C4-2B (cell line): ENCODE results near the gene DRD1.

Experiments used
- H3K27ac ChIP-seq: fragments of 450-650 bp; 2 replicates; pipeline ENCODE4 v1.5.1; 2017
- ZFX ChIP-seq: fragments of 450-650 bp; IDR thresholded peaks from 2 replicates; pipeline ENCODE4 v1.6.1; 2017
- TF ChIP-seq, protein P1 (sequence below): fragments of 450-650 bp; conservative IDR thresholded peaks from 2 replicates; pipeline ENCODE4 v1.5.1; 2017; ENCODE audit warnings: mild to moderate bottlenecking

DRD1 gene

DNA sequence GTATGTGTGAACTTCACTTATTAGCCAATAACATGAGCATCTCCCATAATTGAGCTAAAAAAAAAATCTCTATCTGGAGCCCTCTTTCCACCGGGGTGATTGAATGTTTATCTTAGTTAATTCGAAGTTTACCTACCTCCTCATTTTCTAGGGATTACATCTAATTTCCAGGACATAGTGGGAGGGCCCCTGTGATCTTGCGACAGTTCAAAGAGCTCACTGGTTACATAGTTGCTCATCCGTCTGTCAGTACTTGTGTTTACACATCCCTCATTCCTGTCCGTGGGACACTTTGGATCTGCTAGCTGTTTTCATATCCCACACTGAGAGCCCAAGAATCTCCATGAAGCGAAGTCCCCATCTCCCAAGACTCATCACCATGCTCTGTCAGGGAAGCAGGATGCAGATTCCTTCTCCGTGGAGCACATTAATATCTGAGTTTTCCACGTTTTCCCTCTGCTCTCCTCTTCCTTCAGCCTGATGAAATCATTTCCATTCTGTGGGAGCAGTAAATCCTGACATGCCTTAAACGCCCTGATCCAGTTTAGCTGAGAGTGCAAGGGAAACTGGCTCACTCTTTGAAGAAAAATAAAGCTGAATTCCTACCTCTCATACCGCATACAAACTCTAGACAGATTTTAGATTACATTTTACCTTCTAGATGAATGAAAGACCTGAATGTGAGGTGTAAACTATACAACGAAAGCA, 24.2 kb upstream of the DRD1 start:
- no peak overlapping the region for H3K27ac ChIP-seq
- TF ChIP-seq, protein P1, sequence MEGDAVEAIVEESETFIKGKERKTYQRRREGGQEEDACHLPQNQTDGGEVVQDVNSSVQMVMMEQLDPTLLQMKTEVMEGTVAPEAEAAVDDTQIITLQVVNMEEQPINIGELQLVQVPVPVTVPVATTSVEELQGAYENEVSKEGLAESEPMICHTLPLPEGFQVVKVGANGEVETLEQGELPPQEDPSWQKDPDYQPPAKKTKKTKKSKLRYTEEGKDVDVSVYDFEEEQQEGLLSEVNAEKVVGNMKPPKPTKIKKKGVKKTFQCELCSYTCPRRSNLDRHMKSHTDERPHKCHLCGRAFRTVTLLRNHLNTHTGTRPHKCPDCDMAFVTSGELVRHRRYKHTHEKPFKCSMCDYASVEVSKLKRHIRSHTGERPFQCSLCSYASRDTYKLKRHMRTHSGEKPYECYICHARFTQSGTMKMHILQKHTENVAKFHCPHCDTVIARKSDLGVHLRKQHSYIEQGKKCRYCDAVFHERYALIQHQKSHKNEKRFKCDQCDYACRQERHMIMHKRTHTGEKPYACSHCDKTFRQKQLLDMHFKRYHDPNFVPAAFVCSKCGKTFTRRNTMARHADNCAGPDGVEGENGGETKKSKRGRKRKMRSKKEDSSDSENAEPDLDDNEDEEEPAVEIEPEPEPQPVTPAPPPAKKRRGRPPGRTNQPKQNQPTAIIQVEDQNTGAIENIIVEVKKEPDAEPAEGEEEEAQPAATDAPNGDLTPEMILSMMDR: no peak
- no peak for TF ChIP-seq ZFX

- TF ChIP-seq, protein P1: no peak
- TF ChIP-seq ZFX: no peak
- H3K27ac ChIP-seq: no peak overlapping the region
Observed at GRCh38 chr5:175466700-175467318, 22.8 kb upstream of the DRD1 start.

GRCh38 chr5:175465282-175465681, 21.3 kb upstream of the DRD1 start:
- H3K27ac ChIP-seq: no peak overlapping the region

DNA sequence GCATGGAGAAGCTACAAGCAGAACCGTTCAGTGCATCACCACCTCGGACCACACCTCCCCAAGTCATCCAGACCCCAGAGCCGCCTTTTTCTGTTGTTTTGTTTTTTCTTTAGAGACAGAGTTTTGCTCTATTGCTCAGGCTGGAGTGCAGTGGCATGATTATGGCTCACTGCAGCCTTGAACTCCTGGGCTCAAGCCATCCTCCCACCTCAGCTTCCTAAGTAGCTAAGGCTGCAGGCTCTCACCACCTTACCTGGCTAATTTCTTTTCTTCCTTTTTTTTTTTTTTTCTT, 20.9 kb upstream of the DRD1 start:
- no peak for TF ChIP-seq ZFX
- TF ChIP-seq, protein P1: peak; percentile 50
- no peak overlapping the region for H3K27ac ChIP-seq

More at GRCh38 chr5:175465282-175465681, 21.3 kb upstream of the DRD1 start:
- no peak for TF ChIP-seq ZFX
- TF ChIP-seq, protein P1: no peak

GRCh38 chr5:175464074-175464941, 20.3 kb upstream of the DRD1 start:
- TF ChIP-seq ZFX: no peak
- TF ChIP-seq, protein P1: peak; percentile 85
- H3K27ac ChIP-seq: no peak overlapping the region

DNA sequence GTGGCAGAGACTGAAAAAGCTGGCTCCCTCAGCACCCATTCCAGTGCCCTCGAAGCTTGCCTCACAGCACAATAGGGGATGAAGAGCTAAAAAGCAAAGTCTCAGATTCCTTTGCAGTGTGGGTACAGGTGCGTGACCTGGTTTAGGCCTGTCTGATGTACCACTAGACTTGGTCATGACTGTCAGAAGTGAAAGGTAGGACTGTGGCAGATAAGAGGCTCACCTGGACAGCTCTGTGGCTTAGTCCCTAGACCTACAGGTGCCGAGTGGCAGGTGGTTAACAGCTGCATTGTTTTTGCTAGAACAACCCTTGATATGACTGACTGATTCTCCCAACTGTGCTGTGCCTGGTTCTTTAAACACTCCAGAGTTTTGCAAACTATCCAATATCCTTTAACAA, 19.7 kb upstream of the DRD1 start:
- TF ChIP-seq, protein P1: no peak
- no peak for TF ChIP-seq ZFX

DNA sequence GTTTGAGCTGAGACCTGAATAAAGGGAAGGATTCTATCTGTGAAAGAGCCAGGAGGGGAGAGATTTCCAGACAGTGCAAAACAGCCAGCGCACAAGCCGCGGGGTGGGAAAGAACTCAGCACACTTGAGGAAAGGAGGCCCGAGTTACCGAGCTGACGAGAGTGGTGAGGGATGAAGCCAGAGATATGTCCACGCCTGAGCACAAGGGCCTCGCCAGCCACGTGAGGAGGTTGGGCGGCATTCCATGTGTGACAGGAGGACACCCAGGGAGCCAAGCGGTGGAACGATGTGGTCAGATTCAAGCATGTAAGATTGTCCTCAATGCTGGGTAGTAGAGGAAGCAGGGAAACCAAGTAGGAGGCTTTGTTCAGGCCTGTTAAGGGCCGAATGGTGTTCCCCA, 17.4 kb upstream of the DRD1 start:
- TF ChIP-seq, protein P1: no peak
- no peak for TF ChIP-seq ZFX
- no peak overlapping the region for H3K27ac ChIP-seq

More for the DNA sequence above, 19.7 kb upstream of the DRD1 start:
- H3K27ac ChIP-seq: no peak overlapping the region
